CD1c-positive myeloid dendritic cell (primary cell): ENCODE data around the gene ZNF780A.
"Not testable (repeated sequence)": the region's sequence is repeated elsewhere in the genome, so short reads cannot be mapped to it uniquely, and the experiment has no call there.

ENCODE experiments used
- DNase-seq: peaks from one replicate; pipeline ENCODE4 v3.0.0-alpha.2; 2016; ENCODE audit errors: extremely low spot score

Gene ZNF780A

DNA sequence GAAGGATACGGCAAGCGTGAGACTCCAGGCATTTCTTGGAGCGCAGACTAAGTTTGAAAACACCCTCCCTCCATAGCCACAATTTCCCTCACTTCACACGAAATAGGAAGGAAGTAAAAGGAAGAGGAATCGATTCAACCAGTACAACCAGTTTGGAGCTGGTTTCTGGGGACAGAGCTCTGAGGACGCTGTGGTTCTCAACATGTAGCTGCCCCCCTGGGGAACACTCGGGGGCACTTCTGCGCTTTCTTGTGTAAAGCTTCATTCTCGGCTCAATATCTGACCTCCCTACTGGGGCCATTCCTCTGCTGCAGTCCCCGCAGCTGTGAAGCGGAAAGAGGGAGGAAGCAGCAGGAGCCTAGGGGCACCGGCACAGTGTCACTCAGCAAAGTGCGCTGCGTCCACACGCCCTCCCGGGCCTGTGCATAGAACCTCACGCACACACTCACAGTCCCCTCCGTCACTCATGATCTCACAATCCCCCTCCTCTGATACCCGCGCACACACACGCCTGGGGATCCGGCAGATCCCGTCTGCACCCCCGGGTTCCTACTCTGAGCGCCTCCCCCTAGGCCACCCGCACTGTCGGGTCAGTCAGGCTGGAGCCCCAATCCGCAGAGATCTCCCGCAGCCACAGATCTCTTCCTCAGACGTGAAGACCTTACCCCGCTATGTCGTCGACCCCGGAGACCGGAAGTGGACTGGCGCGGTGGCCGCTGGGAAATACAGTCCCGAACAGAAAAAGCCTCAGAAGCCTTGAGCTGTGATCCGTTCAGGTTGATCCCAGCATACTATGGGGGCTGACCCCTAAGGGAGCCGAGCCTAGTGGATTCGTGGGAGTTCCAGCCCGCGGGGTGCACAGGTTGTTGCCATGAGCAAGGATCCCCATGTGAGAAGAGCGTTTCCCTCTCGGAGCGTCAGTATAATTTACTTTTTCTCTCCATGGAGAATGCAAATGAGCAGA is at the start of gene ZNF780A:
Gene ZNF780A, minus strand, starts transcription at position 703 of the 964 bp plus-strand sequence. CDS start 6,190 bp downstream, outside the sequence.
- DNase-seq = peak; percentile 67

DNA sequence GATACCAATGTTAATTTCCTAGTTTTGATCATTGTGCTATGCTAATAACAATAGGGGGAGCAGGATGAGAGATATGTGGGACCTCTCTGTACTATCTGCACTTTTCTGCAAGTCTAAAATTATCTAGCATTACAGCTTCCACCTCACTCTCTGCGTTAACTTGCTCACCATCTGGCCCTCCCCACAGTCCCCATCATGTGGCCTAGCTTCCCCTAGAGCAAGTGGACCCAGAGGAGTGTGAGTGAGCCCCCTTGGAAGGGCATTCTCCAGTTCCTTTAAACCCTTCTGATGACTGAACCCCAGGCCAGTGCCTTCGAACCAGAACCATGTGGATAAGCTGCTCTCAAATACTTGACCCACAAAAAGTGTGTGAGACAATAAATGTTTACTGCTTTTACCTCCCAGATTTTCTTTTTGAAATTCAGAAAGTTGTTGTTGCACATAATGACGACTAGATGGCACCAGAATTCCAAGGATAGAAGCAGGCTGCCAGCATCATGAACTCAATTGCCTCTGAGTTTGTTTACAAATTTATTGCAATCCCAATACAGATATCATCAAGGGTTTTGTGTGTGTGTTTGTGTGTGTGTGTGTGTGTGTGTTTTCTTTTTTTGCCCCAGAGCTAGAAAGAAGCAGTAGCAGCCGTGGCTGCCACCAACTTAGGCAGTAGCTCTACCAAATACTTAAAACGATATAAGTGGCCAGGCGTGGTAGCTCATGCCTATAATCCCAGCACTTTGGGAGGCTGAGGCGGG is 49.0 kb upstream of the ZNF780A start:
- peak; percentile 75 for DNase-seq

DNA sequence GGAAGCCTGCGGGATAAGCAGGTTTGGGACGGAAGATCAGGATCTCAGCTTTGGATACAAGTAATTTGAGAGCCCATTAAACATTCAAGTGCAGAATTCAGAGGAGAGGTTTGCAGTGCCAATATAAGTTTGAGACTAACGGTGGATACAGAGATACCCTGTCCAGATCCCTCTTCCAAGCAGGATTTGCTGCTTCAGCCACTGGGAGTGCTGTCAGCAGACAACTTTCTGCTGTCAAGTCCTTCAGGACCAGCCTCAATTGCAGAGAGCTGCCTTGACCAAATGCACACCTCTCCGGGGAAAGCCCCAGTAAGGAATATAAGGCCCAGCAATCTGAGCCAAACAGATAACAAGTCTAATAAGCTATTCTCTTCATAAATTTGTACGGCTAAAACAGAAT is 46.1 kb upstream of the ZNF780A start:
- DNase-seq = no peak

DNA sequence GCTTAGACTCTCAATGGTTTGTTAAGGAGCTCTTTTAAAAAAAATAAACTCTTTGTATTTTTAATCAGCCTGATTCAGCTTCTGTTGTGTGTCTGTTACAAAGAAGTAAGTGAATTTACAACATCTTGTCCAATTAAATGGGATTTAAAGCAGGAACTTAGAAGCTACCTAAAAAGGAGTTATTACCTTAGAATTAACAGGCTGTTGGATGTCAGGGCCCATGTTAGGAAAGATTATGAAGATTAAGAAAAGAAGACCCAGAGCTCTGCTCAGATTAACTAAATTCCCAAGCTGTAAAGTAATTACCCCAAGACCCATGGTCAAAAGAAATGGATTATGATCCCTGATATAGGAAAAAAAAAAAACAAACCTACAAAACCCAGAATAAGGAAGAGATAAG is 44.1 kb upstream of the ZNF780A start:
- DNase-seq = no peak

DNA sequence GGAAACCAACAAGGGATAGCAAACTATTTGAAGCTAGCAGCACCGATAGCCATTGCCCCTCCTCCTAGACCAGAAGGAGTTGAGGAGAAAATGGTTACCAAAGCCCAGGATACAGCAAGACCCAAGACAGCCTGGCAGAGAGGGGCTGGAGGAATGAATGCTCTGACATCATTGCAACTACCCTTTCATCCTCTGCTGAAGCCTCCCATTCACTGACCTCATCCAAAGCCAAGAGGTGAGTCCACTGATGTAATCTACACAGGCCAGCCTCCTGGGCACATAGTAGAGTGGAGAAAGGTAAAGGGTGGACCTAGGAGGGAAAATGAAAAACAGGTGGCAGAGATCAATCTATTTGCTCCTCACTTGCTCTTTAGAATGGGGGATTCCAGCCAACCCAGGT is 42.7 kb upstream of the ZNF780A start:
- no peak for DNase-seq

DNA sequence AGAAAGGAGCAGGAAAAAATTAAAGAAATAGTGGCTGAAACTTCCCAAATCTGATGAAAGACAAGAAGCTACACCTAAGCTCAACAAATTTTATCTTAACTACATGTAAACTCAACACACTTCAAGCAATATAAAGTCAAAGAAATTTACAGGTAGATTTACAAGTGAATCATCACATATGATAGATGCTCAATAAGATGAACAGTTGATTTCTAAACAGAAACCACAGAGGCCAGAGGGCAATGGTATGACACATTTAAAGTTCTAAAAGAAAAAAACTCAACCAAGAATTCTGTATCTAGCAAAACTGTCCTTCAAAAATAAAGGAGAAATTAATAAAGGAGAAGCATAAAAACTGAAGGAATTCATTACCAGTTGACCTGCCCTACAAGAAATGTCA is 39.3 kb upstream of the ZNF780A start:
- DNase-seq = no peak

DNA sequence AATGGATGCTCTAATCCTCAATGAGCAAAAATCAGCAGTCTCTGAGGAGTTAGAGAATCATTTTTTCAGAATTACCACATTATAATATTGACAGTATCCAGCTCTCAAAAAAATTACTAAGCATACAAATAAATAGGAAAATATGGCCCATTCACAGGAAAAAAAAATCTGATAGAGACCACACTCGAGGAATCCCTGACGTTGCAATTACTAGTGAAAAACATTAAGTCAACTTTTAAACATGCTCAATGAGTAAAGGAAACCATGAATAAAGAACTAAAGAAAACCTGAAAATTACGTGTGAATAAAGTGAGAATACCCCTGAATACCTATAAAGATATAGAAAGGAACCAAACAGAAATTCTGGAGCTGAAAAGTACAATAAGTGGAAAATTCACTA is 38.7 kb upstream of the ZNF780A start:
- DNase-seq = no peak

DNA sequence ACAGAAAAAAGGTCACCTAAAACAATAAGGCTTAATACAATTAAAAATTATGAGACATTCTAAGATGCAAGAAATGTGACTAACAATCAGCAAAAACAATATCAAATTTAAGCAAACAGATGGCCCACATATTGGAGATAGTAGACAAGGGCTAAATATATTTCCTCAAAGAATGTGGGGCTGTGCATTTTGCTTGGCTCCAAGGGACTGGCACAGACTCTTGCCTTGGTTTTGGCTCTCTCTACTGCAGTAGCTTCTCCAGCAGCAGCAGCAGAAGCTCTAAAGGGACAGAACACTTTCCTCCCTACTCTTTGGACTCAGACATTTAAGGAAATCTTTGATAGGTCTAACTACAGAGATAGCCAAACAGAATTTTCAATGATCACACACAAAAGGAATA is 38.2 kb upstream of the ZNF780A start:
- DNase-seq = no peak

DNA sequence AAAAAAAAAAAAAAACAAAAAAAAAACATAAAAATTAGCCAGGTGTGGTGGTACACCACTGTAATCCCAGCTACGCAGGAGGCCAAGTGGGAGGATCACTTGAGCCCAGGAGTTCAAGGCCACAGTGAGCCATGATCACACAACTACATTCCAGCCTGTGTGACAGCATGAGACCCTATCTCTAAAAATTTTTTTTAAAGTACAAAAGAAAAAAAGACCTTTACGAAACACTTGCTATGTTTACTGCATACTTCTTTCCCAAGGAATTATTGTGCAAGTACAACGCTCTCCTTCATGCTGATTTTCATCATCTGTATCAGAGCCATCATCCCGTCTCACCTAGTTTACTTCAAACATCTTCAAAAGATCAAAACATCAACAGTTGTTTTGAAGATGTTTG is 28.6 kb upstream of the ZNF780A start:
- no peak for DNase-seq

DNA sequence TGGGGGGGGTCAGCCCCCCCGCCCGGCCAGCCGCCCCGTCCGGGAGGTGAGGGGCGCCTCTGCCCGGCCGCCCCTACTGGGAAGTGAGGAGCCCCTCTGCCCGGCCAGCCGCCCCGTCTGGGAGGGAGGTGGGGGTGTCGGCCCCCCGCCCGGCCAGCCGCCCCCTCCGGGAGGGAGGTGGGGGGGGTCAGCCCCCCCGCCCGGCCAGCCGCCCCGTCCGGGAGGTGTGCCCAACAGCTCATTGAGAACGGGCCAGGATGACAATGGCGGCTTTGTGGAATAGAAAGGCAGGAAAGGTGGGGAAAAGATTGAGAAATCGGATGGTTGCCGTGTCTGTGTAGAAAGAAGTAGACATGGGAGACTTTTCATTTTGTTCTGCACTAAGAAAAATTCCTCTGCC is 27.9 kb upstream of the ZNF780A start:
- DNase-seq = not testable (repeated sequence)

DNA sequence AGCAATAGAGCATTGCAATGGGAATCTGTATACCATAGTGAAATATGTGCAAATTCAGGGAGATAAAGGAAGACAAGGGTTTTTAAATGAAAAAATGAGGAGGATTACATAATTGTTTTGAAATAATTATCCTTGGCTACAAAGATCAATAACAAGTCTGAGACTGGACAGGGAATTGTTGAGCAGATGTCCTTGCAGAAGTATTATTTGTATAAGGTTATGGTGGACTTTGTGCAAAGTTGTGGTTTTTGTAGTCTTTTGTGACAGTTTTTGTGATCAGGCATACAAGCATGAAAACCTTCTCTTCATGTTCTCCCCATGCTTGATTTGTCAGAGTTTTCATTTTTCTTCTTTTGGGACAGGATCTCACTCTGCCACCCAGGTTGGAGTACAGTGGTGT is 25.3 kb upstream of the ZNF780A start:
- DNase-seq = no peak

DNA sequence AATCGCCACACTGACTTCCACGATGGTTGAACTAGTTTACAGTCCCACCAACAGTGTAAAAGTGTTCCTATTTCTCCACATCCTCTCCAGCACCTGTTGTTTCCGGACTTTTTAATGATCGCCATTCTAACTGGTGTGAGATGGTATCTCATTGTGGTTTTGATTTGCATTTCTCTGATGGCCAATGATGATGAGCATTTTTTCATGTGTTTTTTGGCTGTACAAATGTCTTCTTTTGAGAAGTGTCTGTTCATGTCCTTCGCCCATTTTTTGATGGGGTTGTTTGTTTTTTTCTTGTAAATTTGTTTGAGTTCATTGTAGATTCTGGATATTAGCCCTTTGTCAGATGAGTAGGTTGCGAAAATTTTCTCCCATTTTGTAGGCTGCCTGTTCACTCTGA is 23.4 kb upstream of the ZNF780A start:
- not testable (repeated sequence) for DNase-seq

DNA sequence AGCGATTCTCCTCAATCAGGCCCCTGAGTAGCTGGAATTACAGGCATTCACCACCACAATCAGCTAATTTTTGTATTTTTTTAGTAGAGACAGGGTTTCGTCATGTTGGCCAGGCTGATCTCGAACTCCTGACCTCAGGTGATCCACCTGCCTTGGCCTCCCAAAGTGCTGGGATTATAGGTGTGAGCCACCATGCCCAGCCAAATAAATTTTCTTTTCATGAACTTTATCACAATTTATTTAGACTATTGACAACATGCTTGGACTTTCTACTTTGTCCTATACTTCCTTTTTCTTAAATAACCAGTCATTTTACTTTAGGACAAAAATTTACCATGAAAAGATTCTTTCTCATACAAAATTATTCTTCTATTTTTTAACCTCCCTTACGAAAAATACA is 21.5 kb upstream of the ZNF780A start:
- not testable (repeated sequence) for DNase-seq

DNA sequence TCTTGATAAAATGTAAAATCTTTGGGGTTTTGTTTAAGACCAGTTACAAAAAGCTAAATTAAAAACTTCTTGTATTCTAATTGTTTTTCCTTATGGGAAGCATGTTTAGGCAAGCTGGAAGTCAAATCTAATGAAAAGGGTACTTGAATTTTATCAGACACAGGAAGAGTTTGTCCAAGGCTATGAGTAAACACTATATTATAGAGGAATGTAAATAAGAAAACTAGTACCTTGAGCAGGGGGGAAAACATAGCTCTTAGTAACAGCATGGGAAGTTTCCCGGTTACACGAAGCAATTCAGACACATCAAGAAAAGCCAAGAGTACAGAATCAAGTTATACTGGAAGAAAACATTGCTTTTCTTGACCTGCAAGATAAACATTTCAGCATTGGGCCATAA is 19.8 kb upstream of the ZNF780A start:
- no peak for DNase-seq

DNA sequence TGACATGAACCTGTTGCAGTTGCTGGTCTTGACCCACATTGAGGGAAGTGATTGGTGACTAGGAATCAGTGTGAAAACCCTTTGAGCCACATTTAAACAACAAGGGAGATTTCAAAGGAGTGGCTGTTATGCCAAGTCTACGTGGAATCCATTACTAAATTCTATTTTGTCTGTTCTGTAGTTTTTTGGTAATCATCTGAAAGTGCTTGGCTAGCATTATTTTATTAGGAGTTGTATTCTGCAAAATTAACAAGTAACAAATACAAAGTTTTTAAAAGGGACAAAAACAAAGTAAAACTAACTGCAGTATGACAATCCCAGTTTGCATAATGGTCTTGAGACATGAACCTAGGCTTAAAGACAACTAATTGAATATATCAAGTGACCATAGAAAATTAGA is 14.0 kb upstream of the ZNF780A start:
- no peak for DNase-seq

DNA sequence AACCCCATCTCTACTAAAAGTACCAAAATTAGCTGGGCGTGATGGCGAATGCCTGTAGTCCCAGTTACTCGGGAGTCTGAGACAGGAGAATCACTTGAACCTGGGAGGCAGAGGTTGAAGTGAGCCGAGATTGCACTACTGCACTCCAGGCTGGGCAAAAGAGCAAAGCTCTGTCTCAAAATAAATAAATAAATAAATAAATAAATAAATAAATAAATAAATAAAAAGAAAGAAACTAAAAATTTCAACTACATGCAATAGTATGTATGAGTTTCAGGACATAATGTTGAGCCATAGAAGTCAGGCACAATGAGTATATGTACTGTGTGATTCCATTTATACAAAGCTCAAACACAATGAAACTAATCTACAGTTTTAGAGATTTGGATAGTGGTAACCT is 12.9 kb upstream of the ZNF780A start:
- no peak for DNase-seq

DNA sequence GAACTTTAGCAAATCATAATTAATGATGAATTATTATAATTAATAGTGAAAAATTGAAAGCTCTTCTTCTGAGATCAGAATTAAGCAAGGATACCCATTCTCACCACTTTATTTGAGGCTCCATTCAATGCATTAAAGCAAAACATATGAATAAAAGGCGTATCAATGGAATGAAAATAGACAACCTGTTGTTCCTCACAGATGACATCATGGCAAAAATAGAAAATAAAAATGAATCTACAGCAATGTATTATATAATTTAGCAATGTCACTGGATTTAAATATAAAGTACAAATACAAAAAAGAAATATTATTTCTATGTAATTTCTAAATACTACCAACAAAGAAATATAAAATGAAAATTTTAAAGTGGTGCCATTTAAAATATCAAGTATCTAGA is 11.1 kb upstream of the ZNF780A start:
- DNase-seq = no peak

DNA sequence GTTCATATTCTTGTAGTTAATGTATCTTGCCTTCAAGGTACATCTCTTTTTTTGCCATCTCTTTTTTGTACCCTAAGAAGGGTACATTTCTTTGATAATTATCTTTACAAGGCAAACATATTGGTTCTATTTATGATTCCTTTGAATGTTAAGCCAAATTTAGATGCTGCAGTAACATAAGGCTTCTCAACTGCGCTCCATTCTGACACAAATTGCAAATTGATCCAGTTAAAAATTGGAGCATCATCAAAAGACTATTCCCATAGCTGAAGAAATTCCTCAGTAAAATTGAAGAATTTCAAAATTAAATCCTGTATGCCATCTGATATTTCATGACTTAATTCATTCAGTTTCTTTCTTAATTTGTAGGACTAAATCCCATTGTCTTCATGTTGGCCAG is 2.7 kb upstream of the ZNF780A start:
- DNase-seq = no peak

DNA sequence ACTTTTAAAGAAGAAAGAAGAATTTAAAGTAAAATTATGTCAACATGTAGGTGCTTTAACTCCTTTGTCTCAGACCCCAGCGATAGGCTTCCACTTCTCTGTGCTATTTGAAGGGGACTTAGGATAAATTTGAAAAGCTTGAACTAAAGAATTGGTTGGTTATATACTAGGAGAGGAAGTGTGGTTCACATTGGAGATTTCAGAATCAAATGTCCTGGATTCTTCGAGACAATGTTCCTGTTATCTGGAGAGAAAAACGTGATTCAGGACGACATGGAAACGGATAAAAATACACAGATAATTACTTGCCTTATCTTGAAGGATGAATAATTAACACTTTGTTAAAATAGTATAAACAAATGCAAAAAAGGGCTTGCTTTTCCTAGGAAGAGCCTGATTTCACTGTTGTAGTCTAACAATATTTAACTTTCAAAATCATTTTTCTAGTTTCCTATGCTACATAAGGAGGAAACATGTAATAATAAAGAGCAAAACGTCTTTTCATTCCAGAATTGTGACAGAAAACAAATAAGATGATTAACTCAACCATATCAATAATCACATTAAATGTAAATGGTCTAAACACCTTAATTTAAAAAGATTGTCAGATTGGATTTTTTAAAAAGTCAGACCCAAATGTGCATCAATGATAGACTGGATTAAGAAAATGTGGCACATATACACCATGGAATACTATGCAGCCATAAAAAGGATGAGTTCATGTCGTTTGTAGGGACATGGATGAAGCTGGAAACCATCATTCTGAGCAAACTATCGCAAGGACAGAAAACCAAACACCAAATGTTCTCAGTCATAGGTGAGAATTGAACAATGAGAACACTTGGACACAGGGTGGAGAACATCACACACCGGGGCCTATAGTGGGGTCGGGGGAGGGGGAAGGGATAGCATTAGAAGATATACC is 724 bp upstream of the ZNF780A start:
- DNase-seq = no peak

DNA sequence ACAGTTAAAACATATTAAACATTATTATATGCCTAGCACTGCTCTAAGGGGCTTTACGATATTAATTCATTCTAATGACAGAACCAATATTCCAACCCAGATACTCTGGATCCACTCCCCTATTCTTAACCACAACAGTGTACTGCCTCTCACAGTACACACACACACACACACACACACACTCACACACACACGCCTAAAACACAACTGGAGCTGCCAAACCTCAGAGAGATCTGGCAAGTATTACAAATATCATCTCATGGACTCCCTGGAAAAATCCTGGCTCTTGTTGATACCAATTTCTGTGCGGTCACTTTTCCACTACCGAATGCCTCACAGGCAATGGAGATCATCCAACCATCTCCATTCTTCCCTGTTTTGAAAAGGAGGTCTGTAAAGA is 1.3 kb downstream of the ZNF780A start:
- DNase-seq = no peak

DNA sequence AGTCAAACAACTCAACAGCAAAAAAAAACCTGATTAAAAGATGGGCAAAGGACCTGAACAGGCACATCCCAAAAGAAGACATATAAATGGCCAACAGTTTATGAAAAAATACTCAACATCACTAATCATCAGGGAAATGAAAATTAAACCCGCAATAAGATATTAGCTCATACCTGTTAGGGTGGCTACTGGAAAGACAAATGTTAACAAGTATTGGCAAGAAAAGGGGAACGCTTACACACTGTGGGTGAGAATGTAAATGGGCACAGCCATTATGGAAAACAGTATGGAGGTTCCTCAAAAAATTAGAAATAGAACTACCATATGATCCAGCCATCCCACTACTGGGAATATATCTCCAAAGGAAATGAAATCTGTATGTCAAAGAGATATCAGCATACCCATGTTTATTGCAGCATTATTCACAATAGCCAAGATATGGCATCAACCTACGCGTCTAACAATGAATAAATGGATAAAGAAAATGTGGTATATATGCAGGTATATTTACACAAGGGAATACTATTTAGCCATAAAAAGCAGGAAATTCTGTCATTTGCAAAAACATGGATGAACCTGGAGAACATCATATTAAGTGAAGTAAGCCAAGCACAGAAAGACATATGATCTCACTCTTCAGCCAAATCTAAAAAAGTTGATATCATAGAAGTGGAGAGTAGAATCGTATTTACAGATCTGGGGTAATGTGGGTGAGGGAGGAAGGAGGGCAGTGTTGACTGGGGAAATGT is 2.3 kb downstream of the ZNF780A start:
- no peak for DNase-seq
